GM19463 (cell line): ENCODE measurements around the gene PIM3.
A peak's percentile ranks its signal among the peaks of the same experiment; 100 is the strongest.

Experiments used
- ATAC-seq: cut with Tn5 transposase; IDR thresholded peaks from one replicate; pipeline ENCODE4 v1.9.1; 2021; ENCODE audit warnings: mild to moderate bottlenecking, moderate library complexity; ENCODE audit not compliant: unreplicated experiment

PIM3 gene

GRCh38 chr22:49966041-49966773 is 5.6 kb downstream of the PIM3 start:
- no peak for ATAC-seq

- no peak for ATAC-seq
Observed at GRCh38 chr22:49966774-49967705, 6.5 kb downstream of the PIM3 start.

GRCh38 chr22:49967706-49968208 is 7.2 kb downstream of the PIM3 start:
- no peak for ATAC-seq

GRCh38 chr22:49968313-49968830 is 7.8 kb downstream of the PIM3 start:
- no peak for ATAC-seq

- ATAC-seq = no peak
Observed at GRCh38 chr22:49968831-49969661, 8.5 kb downstream of the PIM3 start.

- ATAC-seq = no peak
Observed at GRCh38 chr22:49969751-49970527, 9.4 kb downstream of the PIM3 start.

- peak; percentile 76 for ATAC-seq
Observed at GRCh38 chr22:49970528-49971231, 10.1 kb downstream of the PIM3 start.

- ATAC-seq = peak; percentile 27
Observed at GRCh38 chr22:49971232-49972162, 10.9 kb downstream of the PIM3 start.

GRCh38 chr22:49972163-49973017 is 11.8 kb downstream of the PIM3 start:
- no peak for ATAC-seq

- no peak for ATAC-seq
Observed at GRCh38 chr22:49973018-49973961, 12.7 kb downstream of the PIM3 start.

GRCh38 chr22:49975543-49976389 is 15.2 kb downstream of the PIM3 start:
- ATAC-seq = no peak

GRCh38 chr22:49976439-49977175 is 16.0 kb downstream of the PIM3 start:
- ATAC-seq = no peak

GRCh38 chr22:49977578-49977977 is 17.0 kb downstream of the PIM3 start:
- no peak for ATAC-seq

- ATAC-seq = no peak
Observed at GRCh38 chr22:49979587-49980264, 19.2 kb downstream of the PIM3 start.
